HCT116 (cell line): Measurements from ENCODE around the gene LSAMP. TPM values are rescaled to one million over a fixed set of nuclear protein-coding genes. Genes with fewer than 3 reads are reported as not detected.

ENCODE experiments used
- ATAC-seq: fragments of 200-7000 bp; cut with Tn5 transposase; 2 replicates; pipeline ENCODE4 v1.9.1; 2020; ENCODE audit warnings: mild to moderate bottlenecking, moderate library complexity
- BruUV-seq: library from RNA; stranded (reverse); fragments of 400-500 nt; replicated peaks from 2 replicates; lab custom pipeline; 2021; lab: Mats Ljungman, UMichigan
- CTCF ChIA-PET: fragments of 300-600 bp; sonication (Branson Sonifier 250); formaldehyde crosslinking; loops from one replicate; lab custom pipeline; 2021; ENCODE audit warnings: antibody characterized with exemption; lab: Charles Lee
- POLR2A ChIA-PET: fragments of 300-600, 350-600 bp; sonication (Branson Sonifier 250); formaldehyde crosslinking; loops from one replicate; lab custom pipeline; 2021; ENCODE audit warnings: antibody characterized with exemption; lab: Charles Lee
- RAD21 ChIA-PET, 2 experiments: fragments of 300-600 bp; sonication (Branson Sonifier 250); formaldehyde crosslinking; loops; one replicate each; lab custom pipeline; 2023; ENCODE audit warnings: low total read pairs in 2 of 2; ENCODE audit not compliant: uncharacterized antibody in 2 of 2, unreplicated experiment in 2 of 2, low non-redundant PET in 1 of 2; lab: Charles Lee
- DNase-seq: peaks from one replicate; pipeline ENCODE4 v3.0.0-alpha.2; 2010; ENCODE audit warnings: low read depth, low spot score
- H2AFZ ChIP-seq: fragments of 200-600 bp; shearing (Covaris generic), sonication (generic); 2 replicates; pipeline ENCODE4 v1.6.1; 2017; ENCODE audit warnings: low read depth, mixed run types, mixed read lengths, antibody characterized with exemption, low read length; ENCODE audit not compliant: poor library complexity, severe bottlenecking
- H3K27ac ChIP-seq: 2 replicates; pipeline ENCODE4 v1.5.1; 2012; ENCODE audit warnings: low read depth, low read length
- H3K27me3 ChIP-seq: fragments of 200-600 bp; sonication (generic); 2 replicates; pipeline ENCODE4 v1.6.1; 2016; ENCODE audit warnings: mixed run types, low read length, mixed read lengths; ENCODE audit not compliant: insufficient read depth
- H3K36me3 ChIP-seq, 2 experiments: fragments of 200-500 bp in 1 of 2; fragments of 200-600 bp in 1 of 2; sonication (Bioruptor generic) in 1 of 2; sonication (generic) in 1 of 2; 2 replicates each; pipeline versions ENCODE4 v1.5.1 to v1.6.1; 2014 to 2016; ENCODE audit warnings: low read length in 2 of 2, inconsistent platforms in 1 of 2, mixed read lengths in 1 of 2, mixed run types in 1 of 2; ENCODE audit not compliant: insufficient read depth in 2 of 2, control insufficient read depth in 1 of 2
- H3K4me1 ChIP-seq, 2 experiments: fragments of 200-600 bp in 1 of 2; sonication (generic) in 1 of 2; 2 replicates each; pipeline versions ENCODE4 v1.5.1 to v1.6.1; 2012 to 2017; ENCODE audit warnings: low read length in 2 of 2, inconsistent platforms in 1 of 2, mild to moderate bottlenecking in 1 of 2, mixed read lengths in 1 of 2, mixed run types in 1 of 2, moderate library complexity in 1 of 2; ENCODE audit not compliant: insufficient read depth in 2 of 2, control insufficient read depth in 1 of 2
- H3K4me2 ChIP-seq: fragments of 200-600 bp; sonication (generic); 2 replicates; pipeline ENCODE4 v1.6.1; 2017; ENCODE audit warnings: mixed run types, low read length, mixed read lengths
- H3K4me3 ChIP-seq, 2 experiments: fragments of 200-600 bp in 1 of 2; sonication (generic) in 1 of 2; replicated peaks in 1 of 2; 2 replicates each; pipeline ENCODE4 v1.5.1; 2011 to 2016; ENCODE audit warnings: low read length in 2 of 2, control low read depth in 1 of 2, low read depth in 1 of 2, mild to moderate bottlenecking in 1 of 2, mixed read lengths in 1 of 2, mixed run types in 1 of 2
- H3K79me2 ChIP-seq: fragments of 200-600 bp; sonication (generic); 2 replicates; pipeline ENCODE4 v1.6.1; 2017; ENCODE audit warnings: mild to moderate bottlenecking, mixed run types, low read length, moderate library complexity, mixed read lengths; ENCODE audit not compliant: insufficient read depth
- H3K9ac ChIP-seq: fragments of 200-600 bp; sonication (generic); 2 replicates; pipeline ENCODE4 v1.6.1; 2016; ENCODE audit warnings: low read length, mixed read lengths
- H3K9me2 ChIP-seq: fragments of 200-600 bp; sonication (generic), shearing (Covaris generic); 2 replicates; pipeline ENCODE4 v1.6.1; 2017; ENCODE audit warnings: mixed run types, mild to moderate bottlenecking, moderate library complexity; ENCODE audit not compliant: insufficient read depth
- H3K9me3 ChIP-seq, 2 experiments: fragments of 200-500 bp in 1 of 2; fragments of 200-600 bp in 1 of 2; sonication (Bioruptor generic) in 1 of 2; sonication (generic) in 1 of 2; 2 replicates each; pipeline ENCODE4 v1.6.1; 2014 to 2017; ENCODE audit warnings: low read length in 2 of 2, mixed read lengths in 2 of 2, inconsistent platforms in 1 of 2, low read depth in 1 of 2, mild to moderate bottlenecking in 1 of 2, mixed run types in 1 of 2, moderate library complexity in 1 of 2; ENCODE audit not compliant: control insufficient read depth in 1 of 2, insufficient read depth in 1 of 2
- H4K20me1 ChIP-seq: fragments of 200-600 bp; sonication (generic), shearing (Covaris generic); 2 replicates; pipeline ENCODE4 v1.6.1; 2017; ENCODE audit warnings: mixed run types, mild to moderate bottlenecking, moderate library complexity; ENCODE audit not compliant: insufficient read depth
- CTCF ChIP-seq, 3 experiments: fragments of 200-600 bp in 1 of 3; sonication (generic) in 1 of 3; IDR thresholded peaks in 2 of 3; conservative IDR thresholded peaks in 1 of 3; 2 replicates each; pipeline ENCODE4 v1.5.1; 2012 to 2017; ENCODE audit warnings: low read depth in 2 of 3, low read length in 2 of 3, antibody characterized with exemption in 1 of 3, borderline replicate concordance in 1 of 3, control low read depth in 1 of 3, mild to moderate bottlenecking in 1 of 3, mixed read lengths in 1 of 3, mixed run types in 1 of 3, moderate library complexity in 1 of 3; ENCODE audit not compliant: insufficient read depth in 1 of 3
- ELF1 ChIP-seq: IDR thresholded peaks from 2 replicates; pipeline ENCODE4 v1.6.1; 2012; ENCODE audit warnings: low read depth, borderline replicate concordance
- POLR2AphosphoS5 ChIP-seq: IDR thresholded peaks from 2 replicates; pipeline ENCODE4 v1.6.1; 2011; ENCODE audit warnings: mild to moderate bottlenecking, low read depth, low read length, moderate library complexity
- SIN3A ChIP-seq: IDR thresholded peaks from 2 replicates; pipeline ENCODE4 v1.6.1; 2012; ENCODE audit warnings: low read depth
- SP1 ChIP-seq: IDR thresholded peaks from 2 replicates; pipeline ENCODE4 v1.6.1; 2012; ENCODE audit warnings: low read depth
- SRF ChIP-seq: IDR thresholded peaks from 2 replicates; pipeline ENCODE4 v1.6.1; 2012; ENCODE audit warnings: low read depth
- intact Hi-C: fragments of 100-400 bp; cut with micrococcal nuclease; formaldehyde crosslinking; loops from 2 replicates; pipeline ENCODE4 v1.10.0; 2022
- total RNA-seq: library from RNA; stranded (reverse); gene quantifications from one replicate; pipeline ENCODE4 v1.2.1, GENCODE V29; 2021; ENCODE audit not compliant: unreplicated experiment
- TF ChIP-seq, protein P1 (sequence below): IDR thresholded peaks from 2 replicates; pipeline ENCODE4 v1.6.1; 2011; ENCODE audit warnings: mild to moderate bottlenecking, low read length, moderate library complexity; ENCODE audit not compliant: insufficient replicate concordance; ENCODE audit errors: extremely low read depth
- TF ChIP-seq, protein P2 (sequence below): IDR thresholded peaks from 2 replicates; pipeline ENCODE4 v1.6.1; 2012

Gene LSAMP
- total RNA-seq, 1 experiment from 2014 or later, result 0.25 TPM

DNA sequence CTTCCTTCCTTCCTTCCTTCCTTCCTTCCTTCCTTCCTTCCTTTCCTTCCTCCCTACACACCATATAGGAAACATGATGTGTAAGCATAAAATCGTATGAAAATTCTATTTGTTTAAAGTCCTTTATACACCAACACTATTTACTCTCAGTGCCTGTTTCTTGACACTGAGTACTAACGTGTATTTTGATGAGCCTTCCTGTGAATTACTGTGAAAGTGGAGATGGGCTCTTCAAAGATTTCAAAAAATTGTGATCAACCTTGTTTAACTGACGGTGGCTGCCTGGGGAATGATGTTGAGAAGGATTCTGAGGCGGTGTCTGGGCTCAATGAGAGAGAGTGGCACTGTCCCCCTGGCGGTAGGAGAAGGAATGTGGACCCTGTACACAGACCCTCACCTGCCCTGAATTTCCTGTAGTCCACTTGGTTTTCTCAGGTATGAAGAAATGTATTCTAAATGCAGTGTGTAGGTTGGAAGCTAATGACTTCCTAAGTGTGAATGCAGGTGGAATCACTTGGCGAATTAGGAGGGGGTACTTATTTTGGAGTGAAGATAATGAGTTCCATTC is 584.0 kb downstream of the LSAMP start:
- no peak overlapping the region for H3K4me2 ChIP-seq
- ATAC-seq (peak; percentile 74), DNase-seq (no peak)
- H3K4me3 ChIP-seq, result no peak overlapping the region
- no TSS peak for BruUV-seq
- TF ChIP-seq, protein P1, sequence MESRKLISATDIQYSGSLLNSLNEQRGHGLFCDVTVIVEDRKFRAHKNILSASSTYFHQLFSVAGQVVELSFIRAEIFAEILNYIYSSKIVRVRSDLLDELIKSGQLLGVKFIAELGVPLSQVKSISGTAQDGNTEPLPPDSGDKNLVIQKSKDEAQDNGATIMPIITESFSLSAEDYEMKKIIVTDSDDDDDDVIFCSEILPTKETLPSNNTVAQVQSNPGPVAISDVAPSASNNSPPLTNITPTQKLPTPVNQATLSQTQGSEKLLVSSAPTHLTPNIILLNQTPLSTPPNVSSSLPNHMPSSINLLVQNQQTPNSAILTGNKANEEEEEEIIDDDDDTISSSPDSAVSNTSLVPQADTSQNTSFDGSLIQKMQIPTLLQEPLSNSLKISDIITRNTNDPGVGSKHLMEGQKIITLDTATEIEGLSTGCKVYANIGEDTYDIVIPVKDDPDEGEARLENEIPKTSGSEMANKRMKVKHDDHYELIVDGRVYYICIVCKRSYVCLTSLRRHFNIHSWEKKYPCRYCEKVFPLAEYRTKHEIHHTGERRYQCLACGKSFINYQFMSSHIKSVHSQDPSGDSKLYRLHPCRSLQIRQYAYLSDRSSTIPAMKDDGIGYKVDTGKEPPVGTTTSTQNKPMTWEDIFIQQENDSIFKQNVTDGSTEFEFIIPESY, result no peak
- TF ChIP-seq SP1, result no peak
- no peak for TF ChIP-seq ELF1
- TF ChIP-seq SIN3A, result no peak
- peak in 2 of 3 experiments; percentile 44 to 45; a peak in 4 of 6 replicates for TF ChIP-seq CTCF (IDR thresholded peaks at IDR 0.05 in 2 of 3, conservative IDR thresholded peaks at IDR 0.05 in 1 of 3; ENCODE audit: borderline replicate concordance in 1 of 3, insufficient read depth in 1 of 3, low read depth in 2 of 3, low read length in 2 of 3)
- no peak for TF ChIP-seq SRF
- TF ChIP-seq, protein P2, sequence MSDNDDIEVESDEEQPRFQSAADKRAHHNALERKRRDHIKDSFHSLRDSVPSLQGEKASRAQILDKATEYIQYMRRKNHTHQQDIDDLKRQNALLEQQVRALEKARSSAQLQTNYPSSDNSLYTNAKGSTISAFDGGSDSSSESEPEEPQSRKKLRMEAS, result no peak
- no peak for TF ChIP-seq POLR2AphosphoS5
- no peak overlapping the region for H3K9ac ChIP-seq
- POLR2A ChIA-PET, result no interaction called here
- intact Hi-C loops, result no loop called here
- no peak overlapping the region for H3K27ac ChIP-seq
- no peaks in the 10 kb centered on the region for H3K79me2 ChIP-seq
- no peaks in the 10 kb centered on the region for H3K9me3 ChIP-seq
- H4K20me1 ChIP-seq, result no peaks in the 10 kb centered on the region
- no peaks in the 10 kb centered on the region for H3K9me2 ChIP-seq
- H3K36me3 ChIP-seq, result no peaks in the 10 kb centered on the region
- RAD21 ChIA-PET, result no interaction called here
- CTCF ChIA-PET, result no interaction called here
- no peaks in the 10 kb centered on the region for H3K4me1 ChIP-seq
- H3K27me3 ChIP-seq, result peaks cover 67% of the 10 kb centered on the region
- H2AFZ ChIP-seq, result no peak overlapping the region
